Neural progenitor cell (in vitro differentiated cells): ENCODE measurements around the gene CCT8. TPM values are rescaled to one million over a fixed set of nuclear protein-coding genes. Genes with fewer than 3 reads are reported as not detected.

ENCODE experiments used
- DNase-seq: peaks from one replicate; pipeline ENCODE4 v3.0.0-alpha.2; 2016; ENCODE audit warnings: low spot score
- H2AFZ ChIP-seq: fragments of 200-600 bp; sonication (generic); replicated peaks from 2 replicates; pipeline ENCODE4 v1.6.1; 2016; ENCODE audit warnings: antibody characterized with exemption
- H3F3A ChIP-seq: fragments of 200-600 bp; sonication (generic); 2 replicates; pipeline ENCODE4 v1.6.1; 2016; ENCODE audit warnings: antibody characterized with exemption, low read depth
- H3K27ac ChIP-seq: fragments of 200-600 bp; sonication (generic); 2 replicates; pipeline ENCODE4 v1.5.1; 2016; ENCODE audit warnings: mild to moderate bottlenecking
- H3K27me3 ChIP-seq: fragments of 200-600 bp; sonication (generic); 2 replicates; pipeline ENCODE4 v1.6.1; 2016; ENCODE audit warnings: mild to moderate bottlenecking, moderate library complexity
- H3K36me3 ChIP-seq: fragments of 200-600 bp; sonication (generic); 2 replicates; pipeline ENCODE4 v1.5.1; 2016
- H3K4me1 ChIP-seq: fragments of 200-600 bp; sonication (generic); 2 replicates; pipeline ENCODE4 v1.6.1; 2016; ENCODE audit warnings: mixed run types
- H3K4me2 ChIP-seq: fragments of 200-600 bp; sonication (generic); 2 replicates; pipeline ENCODE4 v1.6.1; 2016
- H3K4me3 ChIP-seq: fragments of 200-600 bp; sonication (generic); 2 replicates; pipeline ENCODE4 v1.5.1; 2016
- H3K79me2 ChIP-seq: fragments of 200-600 bp; sonication (generic); 2 replicates; pipeline ENCODE4 v1.6.1; 2016; ENCODE audit warnings: low read depth
- H3K9ac ChIP-seq: fragments of 200-600 bp; sonication (generic); 2 replicates; pipeline ENCODE4 v1.6.1; 2016
- H3K9me3 ChIP-seq: fragments of 200-600 bp; sonication (generic); 2 replicates; pipeline ENCODE4 v1.5.1; 2016; ENCODE audit warnings: low read depth
- H4K20me1 ChIP-seq: fragments of 200-600 bp; sonication (generic); 2 replicates; pipeline ENCODE4 v1.6.1; 2016; ENCODE audit warnings: low read depth
- H3K27ac Mint-ChIP-seq: 3 replicates; pipeline ENCODE4 v1.8.0; 2021; ENCODE audit warnings: mixed read lengths
- H3K27me3 Mint-ChIP-seq: 2 replicates; pipeline ENCODE4 v1.8.0; 2022; ENCODE audit warnings: low read depth, mild to moderate bottlenecking, inconsistent platforms, moderate library complexity, mixed read lengths; ENCODE audit not compliant: insufficient read depth
- H3K36me3 Mint-ChIP-seq: 3 replicates; pipeline ENCODE4 v1.8.0; 2021; ENCODE audit warnings: mixed read lengths
- H3K4me1 Mint-ChIP-seq: 3 replicates; pipeline ENCODE4 v1.8.0; 2021; ENCODE audit warnings: mixed read lengths
- H3K4me3 Mint-ChIP-seq: 3 replicates; pipeline ENCODE4 v1.8.0; 2021; ENCODE audit warnings: mild to moderate bottlenecking, moderate library complexity, mixed read lengths
- H3K9me3 Mint-ChIP-seq: 3 replicates; pipeline ENCODE4 v1.8.0; 2020; ENCODE audit warnings: mixed read lengths
- CTCF ChIP-seq: fragments of 200-600 bp; sonication (generic); IDR thresholded peaks from 2 replicates; pipeline ENCODE4 v1.5.1; 2017; ENCODE audit warnings: antibody characterized with exemption, mild to moderate bottlenecking
- EZH2 ChIP-seq: fragments of 200-600 bp; sonication (generic); IDR thresholded peaks from 2 replicates; pipeline ENCODE4 v1.6.1; 2017; ENCODE audit warnings: antibody characterized with exemption, mild to moderate bottlenecking, moderate library complexity
- EZH2phosphoT487 ChIP-seq: fragments of 200-600 bp; sonication (generic); IDR thresholded peaks from 2 replicates; pipeline ENCODE4 v1.6.1; 2017; ENCODE audit warnings: antibody characterized with exemption
- total RNA-seq: library from RNA; depleted of rRNA; stranded (reverse); fragments of >200 nt; gene quantifications from 2 replicates; pipeline ENCODE4 v1.2.3, GENCODE V29; 2015; ENCODE audit warnings: low replicate concordance

CCT8 gene
- total RNA-seq, 1 donor from 2014 or later: 642 TPM

DNA sequence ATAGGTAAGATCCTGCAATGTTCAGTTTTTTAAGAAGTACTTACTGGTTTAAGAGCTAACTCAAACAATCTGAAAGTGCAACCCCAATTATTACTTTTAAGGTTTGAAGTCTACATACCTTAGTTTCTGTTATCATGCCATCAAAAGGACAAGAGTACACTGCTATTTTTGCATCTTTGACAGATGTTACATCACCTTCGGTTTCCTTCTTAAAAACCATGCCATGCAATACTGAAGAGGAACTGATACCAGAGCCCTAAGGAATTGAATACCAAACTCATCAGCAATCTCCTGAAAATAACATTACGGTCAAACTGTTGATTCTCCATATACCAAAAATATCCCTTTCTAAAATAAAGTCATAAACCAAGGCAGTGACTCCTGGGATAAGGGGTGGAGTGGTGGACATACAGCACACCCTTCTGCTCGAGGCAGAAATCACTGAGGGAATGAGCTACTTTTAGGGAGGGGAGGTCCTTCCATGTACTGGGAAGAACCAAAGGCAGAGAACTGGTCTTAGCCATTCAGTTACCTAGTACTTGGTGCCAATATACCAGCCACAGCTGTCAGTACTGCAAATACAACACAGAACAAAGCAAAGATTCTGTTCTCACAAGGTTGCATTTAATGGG is 8.5 kb downstream of the CCT8 start:
- H3F3A ChIP-seq: peaks cover 1% of the 10 kb centered on the region
- H3K27ac Mint-ChIP-seq: no peak overlapping the region
- no peaks in the 10 kb centered on the region for H3K9me3 ChIP-seq
- no peak overlapping the region for H3K4me2 ChIP-seq
- H3K27me3 ChIP-seq: no peaks in the 10 kb centered on the region
- no peaks in the 10 kb centered on the region for H3K9me3 Mint-ChIP-seq
- no peak for DNase-seq
- peaks cover 67% of the 10 kb centered on the region for H3K36me3 ChIP-seq
- TF ChIP-seq EZH2 (no peak), CTCF (no peak)
- H3K4me3 Mint-ChIP-seq: no peak overlapping the region
- no peak overlapping the region for H3K9ac ChIP-seq
- no peak overlapping the region for H3K27ac ChIP-seq
- H3K79me2 ChIP-seq: peaks cover 25% of the 10 kb centered on the region
- no peak overlapping the region for H3K4me3 ChIP-seq
- peaks cover 7% of the 10 kb centered on the region for H4K20me1 ChIP-seq
- H3K27me3 Mint-ChIP-seq: no peaks in the 10 kb centered on the region
- no peak overlapping the region for H2AFZ ChIP-seq
- no peaks in the 10 kb centered on the region for H3K4me1 ChIP-seq
- no peaks in the 10 kb centered on the region for H3K4me1 Mint-ChIP-seq
- peaks cover 42% of the 10 kb centered on the region for H3K36me3 Mint-ChIP-seq

DNA sequence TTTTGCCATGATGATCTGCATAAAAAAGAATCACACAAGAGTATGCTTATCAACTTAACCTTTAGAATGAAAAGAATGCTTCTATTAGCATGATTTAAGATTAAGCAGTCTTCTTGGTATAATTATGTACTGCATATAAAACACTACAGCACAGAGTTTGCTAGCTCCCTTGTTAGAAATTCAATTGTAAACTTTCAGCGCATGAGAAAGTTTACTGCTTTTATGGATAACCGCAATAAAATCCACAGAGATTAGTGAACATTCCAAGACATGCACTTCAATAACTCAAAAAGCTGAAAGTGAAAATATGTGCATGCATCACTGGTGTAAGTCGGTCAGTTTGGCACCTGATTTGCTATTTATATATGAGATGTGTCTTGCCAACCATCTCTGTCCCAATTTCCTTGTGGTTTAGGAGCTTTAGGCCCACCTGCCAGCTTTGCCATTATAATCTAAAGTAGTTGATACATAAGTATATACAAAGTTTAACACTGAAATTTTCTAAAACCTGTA is 16.9 kb downstream of the CCT8 start:
- Histone ChIP-seq H3K4me2 (no peak overlapping the region), H4K20me1 (peaks cover 8% of the 10 kb centered on the region), H3F3A (peaks cover 42% of the 10 kb centered on the region), H3K9ac (no peak overlapping the region), H3K4me1 (no peaks in the 10 kb centered on the region), H3K27me3 (no peaks in the 10 kb centered on the region), H3K9me3 (no peaks in the 10 kb centered on the region), H3K79me2 (no peaks in the 10 kb centered on the region), H3K4me3 (no peak overlapping the region), H3K36me3 (peaks cover 48% of the 10 kb centered on the region), H2AFZ (no peak overlapping the region), H3K27ac (no peak overlapping the region)
- no peak for TF ChIP-seq CTCF
- no peak for TF ChIP-seq EZH2phosphoT487
- TF ChIP-seq EZH2: no peak
- no peak for DNase-seq
- peaks cover 5% of the 10 kb centered on the region for H3K27me3 Mint-ChIP-seq
- H3K4me3 Mint-ChIP-seq: no peak overlapping the region
- H3K4me1 Mint-ChIP-seq: no peaks in the 10 kb centered on the region
- no peaks in the 10 kb centered on the region for H3K9me3 Mint-ChIP-seq
- H3K27ac Mint-ChIP-seq: no peak overlapping the region
- peaks cover 25% of the 10 kb centered on the region for H3K36me3 Mint-ChIP-seq

- Histone ChIP-seq H3K9me3 (no peaks in the 10 kb centered on the region), H3K36me3 (peaks cover 42% of the 10 kb centered on the region), H4K20me1 (peaks cover 8% of the 10 kb centered on the region), H3K4me3 (no peak overlapping the region), H3F3A (peaks cover 42% of the 10 kb centered on the region), H3K4me2 (no peak overlapping the region), H3K4me1 (no peaks in the 10 kb centered on the region), H3K9ac (no peak overlapping the region), H3K27ac (no peak overlapping the region), H3K79me2 (no peaks in the 10 kb centered on the region), H3K27me3 (no peaks in the 10 kb centered on the region), H2AFZ (no peak overlapping the region)
- H3K4me3 Mint-ChIP-seq: no peak overlapping the region
- H3K4me1 Mint-ChIP-seq: no peaks in the 10 kb centered on the region
- TF ChIP-seq EZH2: no peak
- TF ChIP-seq CTCF: no peak
- no peak for TF ChIP-seq EZH2phosphoT487
- H3K27me3 Mint-ChIP-seq: peaks cover 5% of the 10 kb centered on the region
- no peaks in the 10 kb centered on the region for H3K9me3 Mint-ChIP-seq
- DNase-seq: no peak
- H3K36me3 Mint-ChIP-seq: peaks cover 19% of the 10 kb centered on the region
- H3K27ac Mint-ChIP-seq: no peak overlapping the region
These were observed 17.4 kb downstream of the CCT8 start for GRCh38 chr21:29056005-29056404.
